ENCODE measurements around the gene IGFALS.
"Not testable (repeated sequence)": the region's sequence is repeated elsewhere in the genome, so short reads cannot be mapped to it uniquely, and the experiment has no call there.

IGFALS gene

GRCh38 chr16:1818204-1818872 lies 24.8 kb upstream of the IGFALS start:
- no peak for DNase-seq (ENCODE audit: low read depth)

GRCh38 chr16:1817716-1818115 lies 24.2 kb upstream of the IGFALS start:
- no peak for DNase-seq (ENCODE audit: low read depth)

GRCh38 chr16:1817276-1817589 lies 23.7 kb upstream of the IGFALS start:
- no peak for DNase-seq (ENCODE audit: low read depth)

- no peak for DNase-seq (ENCODE audit: low read depth)
Observed at GRCh38 chr16:1816396-1817275, 23.1 kb upstream of the IGFALS start.

GRCh38 chr16:1815461-1815860 lies 22.0 kb upstream of the IGFALS start:
- DNase-seq (ENCODE audit: low read depth): no peak

- peak; percentile 39 for DNase-seq (ENCODE audit: low read depth)
Observed at GRCh38 chr16:1812732-1813163, 19.2 kb upstream of the IGFALS start.

GRCh38 chr16:1810536-1810935 lies 17.0 kb upstream of the IGFALS start:
- no peak for DNase-seq (ENCODE audit: low read depth)

GRCh38 chr16:1810106-1810505 lies 16.6 kb upstream of the IGFALS start:
- no peak for DNase-seq (ENCODE audit: low read depth)

GRCh38 chr16:1809281-1809801 lies 15.8 kb upstream of the IGFALS start:
- no peak for DNase-seq (ENCODE audit: low read depth)

- no peak for DNase-seq (ENCODE audit: low read depth)
Observed at GRCh38 chr16:1808691-1809090, 15.2 kb upstream of the IGFALS start.

GRCh38 chr16:1807626-1808025 lies 14.1 kb upstream of the IGFALS start:
- DNase-seq (ENCODE audit: low read depth): no peak

GRCh38 chr16:1800701-1801100 lies 7.2 kb upstream of the IGFALS start:
- DNase-seq (ENCODE audit: low read depth): no peak

GRCh38 chr16:1799263-1799662 lies 5.8 kb upstream of the IGFALS start:
- DNase-seq (ENCODE audit: low read depth): not testable (repeated sequence)

GRCh38 chr16:1794908-1795666 lies 1.6 kb upstream of the IGFALS start:
- DNase-seq (ENCODE audit: low read depth): no peak

GRCh38 chr16:1794221-1794871 lies 841 bp upstream of the IGFALS start:
- DNase-seq (ENCODE audit: low read depth): no peak

- DNase-seq (ENCODE audit: low read depth): no peak
Observed at GRCh38 chr16:1792836-1793577, 498 bp downstream of the IGFALS start.

GRCh38 chr16:1791943-1792812 lies 1.3 kb downstream of the IGFALS start:
- DNase-seq (ENCODE audit: low read depth): no peak

GRCh38 chr16:1791256-1791942 lies 2.1 kb downstream of the IGFALS start:
- DNase-seq (ENCODE audit: low read depth): no peak

- DNase-seq (ENCODE audit: low read depth): no peak
Observed at GRCh38 chr16:1790611-1791255, 2.8 kb downstream of the IGFALS start.
